Ecto neural progenitor cell (in vitro differentiated cells): ENCODE data around the gene CKAP4.

Source experiments
- DNase-seq: peaks from one replicate; pipeline ENCODE4 v3.0.0-alpha.2; 2018; ENCODE audit warnings: low spot score

CKAP4 gene

DNA sequence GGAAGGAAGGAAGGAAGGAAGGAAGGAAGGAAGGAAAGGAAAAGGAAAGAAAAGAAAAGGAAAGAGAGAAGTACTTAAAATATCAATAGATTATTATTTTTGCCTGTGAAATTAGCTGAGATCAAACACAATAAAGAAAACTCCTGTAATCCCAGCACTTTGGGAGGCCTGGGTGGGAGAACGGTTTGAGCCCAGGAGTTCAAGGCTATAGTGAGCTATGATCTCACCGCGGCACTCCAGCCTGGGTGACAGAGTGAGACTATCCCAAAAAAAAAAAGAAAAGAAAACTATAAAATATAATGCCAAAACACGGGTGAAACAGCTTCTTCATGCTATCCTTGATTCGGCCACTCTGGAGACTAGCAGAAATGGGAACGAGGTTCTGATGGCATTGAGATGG is 26.2 kb upstream of the CKAP4 start:
- no peak for DNase-seq

DNA sequence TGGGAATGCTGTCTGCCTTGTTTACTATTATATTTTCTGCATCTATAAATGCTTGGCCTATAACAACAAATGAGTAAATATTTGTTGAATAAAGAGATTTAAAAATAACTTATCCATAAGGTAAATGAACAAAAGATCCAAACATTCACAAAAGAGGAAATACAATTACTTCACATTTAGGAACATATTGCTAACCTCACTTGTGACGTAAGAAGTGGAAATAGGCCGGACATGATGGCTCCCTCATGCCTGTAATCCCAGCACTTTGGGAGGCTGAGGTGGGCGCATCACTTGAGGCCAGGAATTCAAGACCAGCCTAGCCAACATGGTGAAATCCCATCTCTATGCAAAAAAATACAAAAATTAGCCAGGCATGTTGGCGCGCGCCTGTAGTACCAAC is 25.7 kb upstream of the CKAP4 start:
- DNase-seq = no peak

DNA sequence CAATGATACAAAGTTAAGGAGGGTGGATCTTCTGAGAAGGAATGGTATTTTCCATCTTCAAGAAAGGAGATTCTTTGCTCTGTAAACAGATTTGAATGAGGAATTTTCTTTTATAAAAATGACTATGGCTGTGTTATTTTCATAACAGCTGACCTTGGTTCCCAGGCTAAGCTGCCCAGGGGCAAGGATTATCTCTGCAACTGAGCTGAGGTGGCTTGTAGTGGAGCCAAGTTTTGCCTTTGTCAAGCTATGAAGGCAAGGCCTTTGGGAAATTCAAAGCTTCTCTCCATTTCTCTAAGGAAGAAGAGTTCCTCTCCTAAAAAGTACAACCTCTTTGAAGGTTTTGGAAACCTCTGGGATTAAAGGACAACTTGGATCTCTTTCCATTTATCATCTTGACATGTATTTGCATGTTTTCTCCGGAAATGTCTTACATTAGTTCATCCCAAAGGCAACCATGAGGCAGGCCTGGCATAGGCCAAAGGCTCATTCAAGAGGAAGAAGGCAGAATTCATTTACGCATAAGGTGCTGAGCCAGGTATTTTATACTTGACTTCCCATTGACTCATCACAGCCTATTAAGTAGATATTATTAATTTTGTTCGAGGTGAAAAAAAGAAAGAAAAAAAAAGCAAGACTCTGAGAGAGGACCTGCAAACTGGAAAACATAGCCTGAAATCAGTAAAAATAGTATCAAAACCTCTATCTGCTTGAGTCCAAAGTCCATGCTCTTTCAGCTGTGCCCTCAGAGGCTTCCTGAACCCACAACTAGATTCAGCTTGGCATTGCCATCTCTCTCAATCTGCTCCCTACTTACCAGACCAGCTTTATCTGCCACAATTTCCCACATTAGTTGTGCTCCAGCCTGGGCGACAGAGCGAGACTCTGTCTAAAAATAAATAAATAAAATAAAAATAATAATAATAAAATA is 24.0 kb upstream of the CKAP4 start:
- DNase-seq = no peak

DNA sequence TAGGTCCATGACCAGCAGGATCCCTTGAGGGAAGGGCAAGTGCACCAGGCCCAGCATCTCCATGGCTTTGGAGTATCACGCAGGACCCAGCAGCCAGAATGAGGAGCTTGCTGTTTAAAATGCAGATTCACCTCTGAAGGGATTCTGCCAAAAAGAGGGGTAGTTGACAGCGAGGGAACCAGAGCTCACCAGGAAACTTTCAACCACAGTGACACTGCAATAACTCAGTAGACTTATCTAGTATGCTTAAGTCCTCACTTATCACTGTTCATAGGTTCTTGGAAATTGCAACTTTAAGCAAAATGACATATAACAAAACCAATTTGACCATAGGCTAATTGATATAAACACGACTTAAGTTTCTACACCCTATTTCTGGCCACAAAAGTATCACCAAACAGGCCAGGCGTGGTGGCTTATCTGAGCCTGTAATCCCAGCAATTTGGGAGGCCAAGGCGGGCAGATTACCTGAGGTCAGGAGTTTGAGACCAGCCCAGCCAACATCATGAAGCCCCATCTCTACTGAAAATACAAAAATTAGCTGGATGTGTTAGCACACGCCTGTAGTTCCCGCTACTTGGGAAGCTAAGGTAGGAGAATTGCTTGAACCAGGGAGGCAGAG is 21.4 kb upstream of the CKAP4 start:
- no peak for DNase-seq

DNA sequence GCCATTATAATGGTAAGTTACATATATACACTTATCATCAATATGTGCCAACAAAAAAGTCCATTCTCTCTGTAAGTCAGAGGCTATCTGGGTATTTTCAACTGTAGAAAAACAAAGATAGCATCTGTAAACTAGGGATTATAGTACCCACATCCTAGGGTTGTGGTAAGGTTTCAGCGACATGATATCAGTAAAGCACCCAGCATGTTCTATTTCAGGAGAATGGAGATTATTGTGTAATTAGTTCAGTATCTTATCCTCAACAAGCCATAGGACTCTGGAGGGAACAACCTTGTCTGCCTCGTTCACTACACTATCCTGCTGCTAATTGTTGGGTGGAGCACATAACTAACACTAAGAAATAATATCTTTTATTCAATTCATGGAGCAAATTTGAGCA is 19.7 kb upstream of the CKAP4 start:
- DNase-seq = no peak

DNA sequence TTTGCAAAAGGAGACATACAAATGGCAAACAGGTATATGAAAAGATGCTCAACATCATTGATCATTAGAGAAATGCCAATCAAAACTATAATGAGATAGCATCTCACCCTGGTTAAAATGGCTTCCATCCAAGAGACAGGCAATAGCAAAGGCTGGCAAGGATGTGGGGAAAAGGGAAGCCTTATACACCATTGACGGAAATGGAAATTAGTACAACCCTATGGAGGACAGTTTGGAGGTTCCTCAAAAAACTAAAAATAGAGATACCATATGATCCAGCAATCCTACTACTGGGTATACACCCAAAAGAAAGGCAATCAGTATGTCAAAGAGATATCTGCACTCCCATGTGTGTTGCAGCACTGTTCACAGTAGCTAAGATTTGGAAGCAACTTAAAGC is 17.3 kb upstream of the CKAP4 start:
- no peak for DNase-seq

DNA sequence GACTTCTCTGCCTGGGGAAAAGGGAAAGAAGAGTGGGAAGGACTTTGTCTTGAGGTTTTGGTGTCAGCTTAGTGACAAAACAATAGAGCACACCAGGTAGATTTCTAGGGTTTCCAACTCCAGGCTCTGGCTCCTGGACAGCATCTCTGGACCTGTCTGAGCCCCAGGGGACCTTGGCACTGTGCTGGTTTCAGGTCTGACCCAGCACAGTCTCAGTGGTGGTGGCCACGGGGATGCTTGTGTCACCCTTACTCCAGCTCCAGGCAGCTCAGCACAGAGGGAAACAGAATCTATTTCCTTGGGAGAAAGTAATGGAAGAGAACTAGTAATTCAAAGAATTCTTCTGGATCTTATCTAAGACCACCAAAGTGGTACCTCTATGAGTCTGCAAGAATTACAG is 11.1 kb upstream of the CKAP4 start:
- DNase-seq = no peak

DNA sequence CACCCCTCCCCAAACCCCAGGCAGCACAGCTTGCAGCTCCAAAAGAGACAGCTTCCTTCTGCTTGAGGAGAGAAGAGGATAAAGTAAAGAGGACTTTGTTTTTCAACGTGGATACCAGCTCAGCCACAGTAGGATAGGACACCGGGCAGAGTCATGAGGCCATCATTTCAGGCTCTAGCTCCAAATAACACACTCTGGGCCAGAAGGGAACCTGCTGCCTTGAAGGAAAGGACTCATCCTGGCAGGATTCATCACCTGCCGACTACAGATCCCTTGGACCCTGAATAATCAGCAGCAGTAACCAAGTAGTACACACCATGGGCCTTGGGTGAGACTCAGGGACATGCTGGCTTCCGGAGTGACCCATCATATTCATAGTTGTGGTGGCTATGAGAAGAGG is 10.4 kb upstream of the CKAP4 start:
- DNase-seq = no peak

DNA sequence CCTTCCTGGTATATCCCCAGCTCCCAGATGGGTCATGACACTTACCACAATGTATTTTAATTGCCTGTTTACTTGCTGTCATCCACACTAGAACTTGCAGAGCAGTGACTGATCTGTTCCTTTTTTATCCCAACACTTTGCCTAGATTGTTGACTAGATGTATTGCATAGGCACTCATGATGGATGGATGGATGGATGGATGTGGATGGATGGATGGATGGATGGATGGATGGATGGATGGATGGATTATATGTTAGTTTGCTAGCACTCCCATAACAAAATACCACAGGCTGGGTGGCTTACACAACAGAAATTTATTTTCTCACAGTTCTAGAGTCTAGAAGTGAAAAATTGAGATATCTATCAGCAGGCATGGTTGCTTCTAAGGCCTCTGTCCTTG is 8.7 kb upstream of the CKAP4 start:
- peak; percentile 16 for DNase-seq

DNA sequence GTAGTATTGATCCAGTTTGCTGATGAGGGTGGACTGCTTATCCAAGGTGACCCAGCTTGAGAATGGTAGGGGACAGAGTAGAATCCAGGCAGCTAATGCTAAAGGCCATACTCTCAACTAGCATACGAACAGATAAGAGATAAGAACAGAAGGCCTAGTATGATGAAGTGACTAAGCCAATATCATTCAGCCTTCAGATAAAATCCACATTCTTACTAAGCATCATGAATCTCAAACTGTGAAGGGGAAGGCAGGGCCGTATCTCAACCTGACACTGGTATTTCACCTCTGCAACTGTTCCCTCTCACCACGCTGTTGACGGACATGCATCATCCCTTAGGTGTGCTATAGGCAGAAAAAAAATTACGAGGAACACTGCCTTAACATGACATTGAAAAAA is 8.1 kb upstream of the CKAP4 start:
- peak; percentile 17 for DNase-seq

DNA sequence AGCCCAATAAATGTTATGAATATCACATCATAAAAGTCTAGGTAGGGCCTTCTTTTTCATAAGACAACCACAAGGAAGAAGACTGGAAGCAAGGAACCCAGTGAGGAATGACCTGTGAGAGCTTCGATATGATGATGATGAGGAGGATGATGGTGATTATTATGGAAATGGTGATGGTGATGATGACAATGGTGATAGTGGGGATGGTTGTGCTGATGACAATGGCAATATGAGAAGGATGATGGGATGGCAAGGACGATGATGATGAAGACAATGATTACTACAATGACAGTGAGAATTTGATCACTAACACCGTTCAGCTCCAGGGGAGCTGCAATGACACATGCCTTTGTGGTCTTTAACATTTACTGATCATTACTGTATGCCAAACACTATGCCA is 7.7 kb upstream of the CKAP4 start:
- DNase-seq = no peak

DNA sequence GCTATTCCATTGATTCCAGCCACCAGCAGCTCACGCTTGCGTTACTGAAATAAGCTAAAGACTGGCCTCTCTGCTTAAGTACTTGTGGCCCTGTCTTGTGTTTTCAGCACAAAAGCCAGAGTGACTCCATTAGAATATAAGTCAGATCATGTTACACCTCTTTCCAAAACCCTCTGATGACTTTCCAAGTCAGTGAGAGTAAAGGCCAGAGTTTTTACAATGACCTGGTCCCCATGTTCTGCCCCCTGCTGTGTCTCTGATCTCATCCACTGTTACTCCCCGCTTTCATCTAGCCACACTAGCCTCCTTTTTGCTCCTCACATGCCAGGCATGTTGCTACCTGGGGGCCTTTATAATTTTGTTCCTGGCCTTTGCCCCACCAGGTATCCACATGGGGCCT is 6.9 kb upstream of the CKAP4 start:
- DNase-seq = peak; percentile 49

DNA sequence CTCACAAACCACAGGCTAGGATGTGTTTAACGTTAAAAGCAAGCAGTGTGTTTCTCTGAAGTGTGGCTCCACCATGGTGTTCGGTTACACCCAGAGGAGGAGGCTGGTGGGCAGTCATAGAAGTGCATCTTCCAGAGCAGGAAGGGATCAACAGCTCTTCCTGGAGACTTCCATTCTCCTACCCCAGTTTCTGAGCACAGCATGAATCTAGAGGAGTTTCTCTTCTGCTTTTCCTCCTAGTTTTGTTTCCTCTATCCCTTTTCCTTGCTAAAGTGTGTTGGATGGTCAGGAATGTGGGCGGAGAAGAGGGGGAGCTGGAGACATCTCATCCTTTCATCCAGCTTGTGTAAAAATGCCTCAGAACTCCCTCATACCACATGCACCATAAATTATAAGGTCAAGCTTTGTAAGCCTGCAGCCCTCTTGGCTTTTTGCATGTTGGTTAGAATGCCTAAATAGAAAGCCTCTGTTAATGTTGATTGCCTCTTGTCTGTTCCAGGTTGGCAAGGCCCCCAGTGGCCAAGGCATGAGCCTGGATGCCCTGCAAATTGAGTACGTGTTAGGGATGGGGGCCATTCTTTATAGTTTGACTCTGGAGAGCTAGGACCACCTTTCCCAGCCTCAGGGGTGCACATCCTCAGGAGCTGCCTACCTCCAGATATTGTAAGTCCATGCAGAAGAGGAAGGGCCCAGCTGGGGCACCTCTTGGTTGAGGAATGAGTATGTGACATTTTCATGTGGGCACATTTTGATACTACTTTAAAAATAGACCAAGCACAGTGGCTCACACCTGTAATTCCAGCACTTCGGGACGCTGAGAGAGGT is 4.0 kb upstream of the CKAP4 start:
- no peak for DNase-seq

DNA sequence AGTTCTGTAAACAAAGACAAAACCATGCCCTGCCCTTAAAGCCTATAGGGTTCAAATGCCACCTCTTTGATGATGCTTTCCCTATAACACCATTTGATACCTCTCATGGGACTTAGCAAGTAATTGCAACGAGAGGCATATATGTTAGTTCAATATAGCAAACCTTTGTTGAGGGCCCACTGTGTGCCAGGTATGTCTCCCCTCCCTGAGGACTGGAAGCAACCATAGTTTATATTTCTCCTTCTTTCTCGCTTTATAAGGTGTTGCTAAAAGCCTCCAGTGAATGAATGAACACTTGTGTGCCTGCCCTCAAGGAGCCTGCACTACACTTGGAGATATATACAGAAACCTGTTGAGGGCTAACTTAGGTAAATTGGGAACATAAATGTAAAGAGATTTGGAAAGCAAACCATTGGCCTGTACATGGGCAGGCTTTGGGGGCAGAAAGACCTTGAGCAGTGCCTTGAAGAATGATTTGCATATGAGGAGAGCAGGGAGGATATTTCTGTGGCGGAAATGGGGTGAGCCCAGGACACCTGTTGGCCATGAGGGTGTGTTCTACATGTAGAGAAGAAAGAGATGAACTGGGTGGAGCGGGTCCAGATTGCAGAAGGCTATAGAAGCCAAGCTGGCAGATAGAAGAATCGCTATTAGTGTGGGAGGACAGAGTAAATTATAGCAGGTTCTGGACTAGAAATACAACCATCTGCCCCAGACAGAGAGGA is 1.8 kb upstream of the CKAP4 start:
- DNase-seq = no peak

DNA sequence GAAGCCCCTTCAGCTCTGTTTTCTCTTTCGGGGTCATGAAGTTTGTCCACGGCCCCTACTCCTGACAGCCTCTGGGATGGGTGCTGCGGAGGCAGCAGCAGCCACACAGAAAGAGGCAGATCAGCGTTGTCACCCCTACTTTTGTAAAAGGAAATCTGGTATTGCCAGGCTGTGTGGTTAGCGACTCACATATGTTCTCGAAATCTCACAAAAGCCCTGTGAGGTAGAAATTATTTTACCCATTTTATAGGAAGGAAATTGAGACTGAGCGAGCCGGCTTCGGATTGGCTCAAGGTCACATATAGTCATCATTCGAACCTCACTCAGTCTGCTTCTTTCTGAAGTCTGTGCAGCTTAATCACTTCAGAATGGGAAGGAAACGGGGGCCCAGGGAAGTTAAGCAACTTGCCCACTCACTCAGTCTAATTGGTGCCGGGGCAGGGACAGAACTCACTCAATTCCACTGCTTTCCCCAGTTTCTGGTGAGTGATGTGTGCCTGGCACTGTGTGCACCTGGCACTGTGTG is 1.1 kb upstream of the CKAP4 start:
- no peak for DNase-seq

DNA sequence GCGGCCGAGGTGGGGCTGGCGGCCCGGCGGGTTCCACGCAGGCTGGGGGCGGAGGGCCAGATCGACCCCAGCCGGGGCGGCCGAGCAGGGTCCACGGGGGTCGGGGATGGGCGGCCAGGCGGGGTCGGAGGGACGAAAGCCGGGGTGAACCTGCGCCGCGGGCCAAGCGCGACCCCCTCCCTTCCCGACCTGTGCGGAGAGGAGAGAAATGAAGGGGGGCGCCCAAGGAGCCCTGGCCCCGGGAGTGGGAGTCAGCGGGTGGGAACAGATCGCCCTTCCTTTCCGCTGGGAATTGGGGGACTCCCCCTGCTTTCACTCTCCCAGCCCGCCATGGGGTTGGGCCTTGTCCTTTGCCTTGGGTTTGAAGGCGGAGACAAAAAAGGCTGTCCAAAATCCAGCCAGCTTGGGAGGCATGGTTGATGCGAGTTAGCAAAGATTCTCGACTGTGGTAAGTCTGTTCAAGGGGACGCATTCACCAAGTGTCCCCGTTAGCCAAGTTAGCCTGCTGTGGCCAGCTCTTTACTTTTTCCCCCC is 559 bp upstream of the CKAP4 start:
- no peak for DNase-seq

DNA sequence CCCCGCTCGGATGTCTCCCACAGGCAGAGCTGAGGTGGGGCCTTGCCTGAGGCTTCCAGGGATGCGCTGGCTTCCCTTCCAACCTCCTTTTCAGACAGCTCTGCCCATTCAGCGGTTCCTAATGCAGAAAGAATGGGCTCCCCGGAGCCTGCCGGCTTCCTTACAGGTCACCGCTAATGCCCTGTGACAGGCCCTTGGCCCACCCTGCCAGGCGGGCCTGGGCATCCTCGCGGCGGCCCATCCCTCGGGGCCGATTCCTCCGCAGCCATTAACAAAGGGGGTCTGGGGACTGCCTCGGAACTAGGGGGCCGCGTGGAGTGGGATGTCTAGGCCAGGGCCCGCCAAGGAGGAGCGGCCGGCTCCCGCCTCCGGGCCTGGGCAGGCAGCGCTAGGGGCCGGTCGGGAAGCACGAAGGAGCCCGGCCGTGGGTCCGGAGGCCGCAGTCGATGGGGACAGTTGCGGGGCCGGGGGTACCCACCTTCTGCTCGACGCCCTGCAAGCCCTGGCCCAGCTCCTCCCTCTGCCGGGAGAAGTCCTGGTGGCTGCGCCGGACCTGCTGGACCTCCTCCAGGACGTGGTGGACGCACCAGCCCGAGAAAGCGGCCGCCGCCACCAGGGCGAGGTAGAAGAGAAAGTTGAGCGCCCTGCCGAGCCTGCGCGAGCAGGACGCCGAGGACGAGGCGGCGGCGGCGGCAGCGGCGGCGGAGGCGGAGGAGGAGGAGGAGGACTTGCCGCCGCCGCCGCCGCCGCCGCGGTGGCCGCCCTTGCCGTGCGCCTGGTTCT is 738 bp downstream of the CKAP4 start:
- DNase-seq = peak; percentile 83

DNA sequence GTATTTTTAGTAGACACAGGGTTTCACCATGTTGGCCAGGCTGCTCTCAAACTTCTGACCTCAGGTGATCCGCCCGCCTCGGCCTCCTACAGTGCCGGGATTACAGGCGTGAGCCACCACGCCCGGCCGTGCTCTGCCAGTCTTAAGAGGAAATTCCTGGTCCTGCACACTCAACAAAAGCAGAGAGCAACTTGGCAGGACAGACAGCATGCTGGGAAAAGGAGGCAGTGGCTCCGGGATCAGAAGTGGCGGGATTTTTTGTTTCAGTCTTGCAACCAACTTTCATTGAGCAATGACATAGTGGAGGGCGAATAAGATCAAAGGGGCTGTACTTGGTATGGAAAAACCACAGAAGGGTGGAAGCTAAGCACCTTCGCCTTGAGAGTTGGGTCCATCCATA is 2.1 kb downstream of the CKAP4 start:
- DNase-seq = no peak

DNA sequence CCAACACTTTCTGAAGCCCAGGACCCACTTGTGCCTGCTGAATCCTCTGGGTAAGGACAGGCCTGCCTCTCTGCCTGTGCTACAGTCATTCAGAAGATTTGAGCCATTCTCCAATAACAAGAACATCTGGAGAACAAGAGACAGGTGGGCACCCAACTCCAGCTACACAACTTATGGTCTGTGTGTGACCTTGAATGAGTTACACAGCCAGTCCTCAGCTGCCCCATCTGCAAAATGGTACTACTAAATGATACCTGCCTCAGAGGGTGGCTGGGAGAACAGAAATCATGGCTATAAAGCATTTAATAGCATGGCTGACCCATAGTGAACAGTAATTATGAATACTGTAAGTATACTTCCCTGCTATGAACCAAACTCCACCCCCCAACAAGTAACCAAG is 4.2 kb downstream of the CKAP4 start:
- DNase-seq = no peak

DNA sequence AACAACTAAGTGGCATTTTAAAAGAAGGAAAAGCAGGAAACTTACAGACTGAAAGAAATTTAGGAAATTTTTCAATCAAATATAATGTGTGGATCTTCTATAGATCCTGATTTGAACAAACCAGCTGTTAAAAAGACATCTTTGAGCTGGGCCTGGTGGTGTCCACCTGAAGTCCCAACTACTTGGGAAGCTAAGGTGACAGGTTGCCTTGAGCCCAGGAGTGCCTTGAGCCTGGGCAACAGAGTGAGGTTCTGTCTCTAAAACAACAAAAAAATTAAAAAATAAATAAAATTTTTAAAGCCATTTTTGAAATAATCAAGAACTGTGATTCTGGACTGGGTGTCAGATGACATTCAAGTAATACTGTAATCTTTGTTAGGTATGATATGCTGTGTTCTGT is 7.0 kb downstream of the CKAP4 start:
- no peak for DNase-seq

DNA sequence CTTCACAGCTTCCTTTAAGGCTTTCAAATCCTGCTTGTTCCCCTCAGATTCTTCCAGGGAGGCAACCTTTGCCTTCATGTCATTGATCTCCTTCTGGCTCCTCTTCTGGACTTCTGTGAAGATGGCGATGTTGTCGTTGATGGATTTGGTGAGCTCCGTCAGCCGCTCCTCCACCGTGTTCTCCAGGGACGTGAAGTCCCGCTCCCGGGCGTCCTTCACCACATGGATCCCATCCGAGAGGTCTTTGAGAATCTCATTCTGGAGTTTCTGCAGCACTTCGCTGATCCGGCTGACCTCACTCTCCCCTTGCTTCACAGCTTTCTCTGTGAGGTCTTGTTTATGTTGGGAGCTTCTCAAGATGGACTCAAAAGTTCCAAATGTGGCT is 7.9 kb downstream of the CKAP4 start:
- DNase-seq = no peak
